ENCODE results near the gene NTN4. TPM values are rescaled to one million over a fixed set of nuclear protein-coding genes. Genes with fewer than 3 reads are reported as not detected.

The NTN4 gene
- total RNA-seq, 2 donors from 2014 or later, result 72.3 to 79.2 TPM

GRCh38 chr12:95762123-95762785 lies 28.3 kb downstream of the NTN4 start:
- Histone ChIP-seq H3K27me3 (replicated peaks; ENCODE audit: insufficient read depth) (no peaks in the 10 kb centered on the region), H3K4me3 (peak overlapping the region; percentile 44), H3K27ac (peak overlapping the region in 1 of 2 donors; percentile 7), H3K36me3 (no peaks in the 10 kb centered on the region), H3K9me3 (no peaks in the 10 kb centered on the region), H3K4me1 (ENCODE audit: control insufficient read depth in 1 of 2, low read depth in 2 of 2) (peaks cover 31 to 44% of the 10 kb centered on the region in 2 donors)
- ATAC-seq (ENCODE audit: insufficient number of reproducible peaks, low FRiP score, low read depth), result no peak
- DNase-seq (ENCODE audit: low spot score), result no peak
- no peak for TF ChIP-seq CTCF (IDR thresholded peaks at IDR 0.05)

- no peak overlapping the region for H3K27ac ChIP-seq
- TF ChIP-seq CTCF (IDR thresholded peaks at IDR 0.05), result no peak
- H3K4me3 ChIP-seq, result no peak overlapping the region
- no peak for ATAC-seq (ENCODE audit: insufficient number of reproducible peaks, low FRiP score, low read depth)
- H3K27me3 ChIP-seq (replicated peaks; ENCODE audit: insufficient read depth), result no peaks in the 10 kb centered on the region
- H3K36me3 ChIP-seq, result no peaks in the 10 kb centered on the region
- no peaks in the 10 kb centered on the region for H3K9me3 ChIP-seq
- DNase-seq (ENCODE audit: low spot score), result no peak
- peaks cover 31 to 41% of the 10 kb centered on the region in 2 donors for H3K4me1 ChIP-seq (ENCODE audit: control insufficient read depth in 1 of 2, low read depth in 2 of 2)
These were observed 30.2 kb downstream of the NTN4 start for GRCh38 chr12:95760371-95760770.

- DNase-seq (ENCODE audit: low spot score) (no peak), ATAC-seq (ENCODE audit: insufficient number of reproducible peaks, low FRiP score, low read depth) (no peak)
- no peaks in the 10 kb centered on the region for H3K9me3 ChIP-seq
- no peaks in the 10 kb centered on the region for H3K27me3 ChIP-seq (replicated peaks; ENCODE audit: insufficient read depth)
- no peaks in the 10 kb centered on the region for H3K36me3 ChIP-seq
- TF ChIP-seq CTCF (IDR thresholded peaks at IDR 0.05), result no peak
- no peak overlapping the region for H3K4me3 ChIP-seq
- H3K4me1 ChIP-seq (ENCODE audit: control insufficient read depth in 1 of 2, low read depth in 2 of 2), result peaks cover 27 to 37% of the 10 kb centered on the region in 2 donors
- no peak overlapping the region for H3K27ac ChIP-seq
These were observed 30.8 kb downstream of the NTN4 start for GRCh38 chr12:95759718-95760117.

DNA sequence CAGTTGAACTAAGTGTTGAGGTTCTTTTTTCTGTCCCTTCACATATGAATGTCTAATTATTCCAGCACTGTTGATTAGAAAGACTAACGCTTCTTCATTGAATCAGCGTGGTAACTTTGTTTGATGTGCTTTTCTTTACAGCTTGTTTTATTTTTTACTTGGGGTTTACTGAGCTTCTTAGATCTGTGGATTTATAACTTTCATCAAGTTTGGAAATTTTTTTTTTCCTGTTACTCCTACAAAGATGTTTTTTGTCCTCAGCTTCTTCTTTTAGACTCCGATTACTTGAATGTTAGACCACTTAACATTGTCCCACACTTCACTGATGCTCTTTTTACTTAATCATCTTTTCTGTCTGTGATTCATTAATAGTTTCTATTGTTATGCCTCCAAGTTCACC lies 31.5 kb downstream of the NTN4 start:
- Histone ChIP-seq H3K36me3 (no peaks in the 10 kb centered on the region), H3K27ac (no peak overlapping the region), H3K27me3 (replicated peaks; ENCODE audit: insufficient read depth) (no peaks in the 10 kb centered on the region), H3K4me3 (no peak overlapping the region), H3K4me1 (ENCODE audit: control insufficient read depth in 1 of 2, low read depth in 2 of 2) (peaks cover 21 to 30% of the 10 kb centered on the region in 2 donors), H3K9me3 (no peaks in the 10 kb centered on the region)
- no peak for ATAC-seq (ENCODE audit: insufficient number of reproducible peaks, low FRiP score, low read depth)
- no peak for TF ChIP-seq CTCF (IDR thresholded peaks at IDR 0.05)
- DNase-seq (ENCODE audit: low spot score), result no peak

GRCh38 chr12:95756362-95756761 lies 34.2 kb downstream of the NTN4 start:
- ATAC-seq (ENCODE audit: insufficient number of reproducible peaks, low FRiP score, low read depth), result no peak

More at GRCh38 chr12:95756362-95756761, 34.2 kb downstream of the NTN4 start:
- no peak for TF ChIP-seq CTCF (IDR thresholded peaks at IDR 0.05)
- H3K27ac ChIP-seq, result no peak overlapping the region
- H3K4me1 ChIP-seq (ENCODE audit: control insufficient read depth in 1 of 2, low read depth in 2 of 2), result peaks cover 0 to 9% of the 10 kb centered on the region in 2 donors
- DNase-seq (ENCODE audit: low spot score), result no peak
- no peaks in the 10 kb centered on the region for H3K27me3 ChIP-seq (replicated peaks; ENCODE audit: insufficient read depth)
- H3K4me3 ChIP-seq, result no peak overlapping the region
- no peaks in the 10 kb centered on the region for H3K36me3 ChIP-seq
- H3K9me3 ChIP-seq, result no peaks in the 10 kb centered on the region

Data from thoracic aorta (tissue), 2 donors.